ENCODE measurements around the gene ZBTB38.

ZBTB38 gene

DNA sequence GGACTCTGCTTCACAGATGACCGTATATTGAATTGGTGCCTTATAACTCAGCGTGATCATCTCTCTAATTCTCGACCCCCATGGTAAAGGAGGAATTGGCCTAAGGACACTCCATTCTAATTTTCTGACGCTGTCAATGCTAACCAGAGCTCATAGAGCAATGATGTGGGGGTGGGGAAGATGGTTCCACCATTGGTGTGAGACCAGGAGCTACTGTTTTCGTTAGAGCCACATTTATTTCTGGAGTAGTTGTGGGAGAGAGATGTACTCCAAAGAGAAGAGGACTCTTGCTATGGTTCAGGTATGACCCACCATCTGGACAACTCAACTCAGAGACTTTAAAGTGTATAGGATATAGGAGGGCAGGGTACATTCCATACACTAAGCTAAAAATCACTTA is 16.3 kb downstream of the ZBTB38 start:
- no peak for DNase-seq (ENCODE audit: low read depth)
- TF ChIP-seq, protein P1, sequence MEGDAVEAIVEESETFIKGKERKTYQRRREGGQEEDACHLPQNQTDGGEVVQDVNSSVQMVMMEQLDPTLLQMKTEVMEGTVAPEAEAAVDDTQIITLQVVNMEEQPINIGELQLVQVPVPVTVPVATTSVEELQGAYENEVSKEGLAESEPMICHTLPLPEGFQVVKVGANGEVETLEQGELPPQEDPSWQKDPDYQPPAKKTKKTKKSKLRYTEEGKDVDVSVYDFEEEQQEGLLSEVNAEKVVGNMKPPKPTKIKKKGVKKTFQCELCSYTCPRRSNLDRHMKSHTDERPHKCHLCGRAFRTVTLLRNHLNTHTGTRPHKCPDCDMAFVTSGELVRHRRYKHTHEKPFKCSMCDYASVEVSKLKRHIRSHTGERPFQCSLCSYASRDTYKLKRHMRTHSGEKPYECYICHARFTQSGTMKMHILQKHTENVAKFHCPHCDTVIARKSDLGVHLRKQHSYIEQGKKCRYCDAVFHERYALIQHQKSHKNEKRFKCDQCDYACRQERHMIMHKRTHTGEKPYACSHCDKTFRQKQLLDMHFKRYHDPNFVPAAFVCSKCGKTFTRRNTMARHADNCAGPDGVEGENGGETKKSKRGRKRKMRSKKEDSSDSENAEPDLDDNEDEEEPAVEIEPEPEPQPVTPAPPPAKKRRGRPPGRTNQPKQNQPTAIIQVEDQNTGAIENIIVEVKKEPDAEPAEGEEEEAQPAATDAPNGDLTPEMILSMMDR (IDR thresholded peaks at IDR 0.05; ENCODE audit: control insufficient read depth, insufficient read depth, low read depth, low read length, missing control alignments), result no peak
- H3K4me3 ChIP-seq (ENCODE audit: control insufficient read depth, low read depth, low read length), result no peak overlapping the region

DNA sequence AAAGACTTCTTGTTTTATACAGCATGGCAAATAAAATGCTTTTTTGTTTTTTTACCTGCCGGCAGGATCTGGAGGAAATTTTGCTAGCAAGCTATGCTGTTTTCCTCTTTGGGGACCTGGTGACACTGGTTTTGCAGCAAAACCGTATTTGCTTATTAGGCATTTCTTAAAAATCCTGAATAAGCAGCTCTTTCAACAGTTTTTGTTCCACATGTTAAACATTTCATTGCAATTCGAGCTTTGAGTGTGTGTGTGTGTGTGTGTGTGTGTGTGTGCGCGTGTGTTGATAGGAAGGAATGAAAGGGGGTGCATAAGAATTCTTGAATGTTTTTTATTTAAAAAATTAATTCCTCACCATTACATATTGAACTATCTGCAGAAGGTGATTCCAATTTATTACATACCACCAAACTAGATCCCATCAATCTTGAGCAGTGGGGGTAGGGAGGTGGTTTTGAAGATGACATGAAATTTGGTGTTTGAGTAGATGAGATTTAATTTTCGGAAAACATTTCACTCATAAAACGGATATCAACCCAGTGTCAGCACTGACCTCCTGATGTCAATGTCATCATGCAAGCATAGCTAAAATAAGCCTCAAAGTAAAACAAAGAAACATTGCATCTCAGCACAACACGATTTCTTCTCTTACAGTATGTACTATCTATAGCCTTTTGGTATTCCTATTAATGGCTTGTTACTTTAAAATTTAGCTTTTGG is 17.3 kb downstream of the ZBTB38 start:
- TF ChIP-seq, protein P1 (IDR thresholded peaks at IDR 0.05; ENCODE audit: control insufficient read depth, insufficient read depth, low read depth, low read length, missing control alignments), result no peak
- no peak overlapping the region for H3K4me3 ChIP-seq (ENCODE audit: control insufficient read depth, low read depth, low read length)
- DNase-seq (ENCODE audit: low read depth), result no peak

DNA sequence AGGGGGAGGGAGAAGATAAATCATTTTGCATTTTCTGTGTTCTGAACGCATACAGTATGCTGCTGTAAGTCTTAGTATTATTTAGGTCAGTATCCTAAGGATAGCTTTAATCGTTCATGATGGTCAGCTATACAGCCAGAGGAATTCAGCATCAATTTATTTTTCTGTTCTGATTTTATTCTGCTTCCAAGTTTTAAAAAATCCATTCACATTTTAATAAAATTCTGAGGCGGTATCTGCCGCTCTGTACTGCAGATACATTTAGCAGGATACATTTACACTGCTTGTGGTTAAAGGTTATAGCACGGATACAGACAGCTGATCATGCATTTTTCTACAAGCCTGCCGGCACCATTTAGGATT is 17.8 kb downstream of the ZBTB38 start:
- DNase-seq (ENCODE audit: low read depth), result no peak
- TF ChIP-seq, protein P1 (IDR thresholded peaks at IDR 0.05; ENCODE audit: control insufficient read depth, insufficient read depth, low read depth, low read length, missing control alignments), result no peak
- no peak overlapping the region for H3K4me3 ChIP-seq (ENCODE audit: control insufficient read depth, low read depth, low read length)

GRCh38 chr3:141386611-141387111 is 18.4 kb downstream of the ZBTB38 start:
- TF ChIP-seq, protein P1 (IDR thresholded peaks at IDR 0.05; ENCODE audit: control insufficient read depth, insufficient read depth, low read depth, low read length, missing control alignments), result no peak
- DNase-seq (ENCODE audit: low read depth), result no peak
- no peak overlapping the region for H3K4me3 ChIP-seq (ENCODE audit: control insufficient read depth, low read depth, low read length)

GRCh38 chr3:141387516-141387915 is 19.2 kb downstream of the ZBTB38 start:
- no peak for DNase-seq (ENCODE audit: low read depth)
- H3K4me3 ChIP-seq (ENCODE audit: control insufficient read depth, low read depth, low read length), result no peak overlapping the region
- TF ChIP-seq, protein P1 (IDR thresholded peaks at IDR 0.05; ENCODE audit: control insufficient read depth, insufficient read depth, low read depth, low read length, missing control alignments), result no peak

DNA sequence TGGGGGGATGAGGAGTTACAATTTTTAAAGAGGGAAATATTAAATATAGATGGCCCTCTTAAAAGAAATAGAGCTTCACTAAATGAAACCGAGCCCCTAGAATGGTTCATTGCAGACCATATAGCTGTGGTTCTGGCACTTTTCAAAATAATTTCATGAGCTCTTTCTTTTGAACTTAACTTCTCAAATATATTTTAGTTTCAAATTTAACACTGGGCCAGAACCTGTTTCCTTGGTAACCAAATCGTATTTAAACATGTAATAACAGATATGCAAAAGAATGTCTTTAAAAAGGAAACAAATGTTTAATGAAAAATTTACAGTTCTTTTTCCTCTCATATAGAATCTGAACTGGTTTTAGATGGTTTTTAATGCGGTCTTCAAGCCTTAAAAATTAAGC is 20.1 kb downstream of the ZBTB38 start:
- TF ChIP-seq, protein P1 (IDR thresholded peaks at IDR 0.05; ENCODE audit: control insufficient read depth, insufficient read depth, low read depth, low read length, missing control alignments), result no peak
- no peak overlapping the region for H3K4me3 ChIP-seq (ENCODE audit: control insufficient read depth, low read depth, low read length)
- no peak for DNase-seq (ENCODE audit: low read depth)

Measured in AG09309 (cell line).